Heart right ventricle (tissue), 16 donors: ENCODE measurements around the gene RNPEPL1. TPM values are rescaled to one million over a fixed set of nuclear protein-coding genes. Genes with fewer than 3 reads are reported as not detected.
A peak's percentile ranks its signal among the peaks of the same experiment; 100 is the strongest.

ENCODE experiments used
- ATAC-seq, 8 donors: fragments of 200-7000 bp; cut with Tn5 transposase; one replicate each; pipeline ENCODE4 v1.9.1; 2020; ENCODE audit warnings: mild to moderate bottlenecking in 8 of 8, moderate library complexity in 8 of 8, moderate number of reproducible peaks in 1 of 8
- DNase-seq, 2 donors: peaks; one replicate each; pipeline ENCODE4 v3.0.0-alpha.2; 2020
- H3K27ac ChIP-seq, 10 donors: fragments of 200-600 bp; sonication (generic) in 2 of 10; one replicate each; pipeline versions ENCODE4 v1.5.0 to v1.8.0; 2020 to 2022; ENCODE audit warnings: mild to moderate bottlenecking in 3 of 10
- H3K27me3 ChIP-seq, 7 donors: fragments of 200-600 bp; one replicate each; pipeline ENCODE4 v1.8.0; 2021 to 2022; ENCODE audit warnings: mild to moderate bottlenecking in 2 of 7
- H3K36me3 ChIP-seq, 9 donors: fragments of 200-600 bp; sonication (generic) in 1 of 9; one replicate each; pipeline versions ENCODE4 v1.5.0 to v1.8.0; 2020 to 2022; ENCODE audit warnings: mild to moderate bottlenecking in 2 of 9
- H3K4me1 ChIP-seq, 9 donors: fragments of 200-600 bp; sonication (generic) in 1 of 9; one replicate each; pipeline versions ENCODE4 v1.5.0 to v1.8.0; 2020 to 2022; ENCODE audit warnings: mild to moderate bottlenecking in 4 of 9
- H3K4me3 ChIP-seq, 10 donors: fragments of 200-600 bp; sonication (generic) in 2 of 10; one replicate each; pipeline versions ENCODE4 v1.5.0 to v1.8.0; 2020 to 2022; ENCODE audit warnings: mild to moderate bottlenecking in 7 of 10, moderate library complexity in 2 of 10
- H3K9me3 ChIP-seq, 11 donors: fragments of 200-600 bp in 10 of 11; sonication (generic) in 2 of 11; one replicate each; pipeline versions ENCODE4 v1.5.0 to v1.8.0; 2013 to 2022; ENCODE audit warnings: mild to moderate bottlenecking in 2 of 11, control low read depth in 1 of 11, moderate library complexity in 1 of 11
- CTCF ChIP-seq, 9 donors: fragments of 200-600 bp; sonication (generic) in 2 of 9; IDR thresholded peaks; one replicate each; pipeline versions ENCODE4 v1.5.0 to v1.8.0; 2021 to 2022; ENCODE audit warnings: antibody characterized with exemption in 9 of 9, mild to moderate bottlenecking in 5 of 9, moderate library complexity in 1 of 9
- WGBS, 2 donors: extraction: QIAGEN DNeasy Blood & Tissue Kit; methylation state at CpG; one replicate each; pipeline ENCODE4 v1.1.7; 2013; ENCODE audit warnings: inconsistent platforms in 1 of 2; 5-methylcytosine and 5-hydroxymethylcytosine counted together
- intact Hi-C, 10 donors: fragments of 100-400 bp; cut with DNase I; formaldehyde crosslinking; loops; one replicate each; pipeline versions ENCODE4 v1.11.1 to v1.14.2; 2022
- long read RNA-seq, 3 donors: library from polyadenylated mRNA; unstranded; transcript quantifications; one replicate each; pipeline ENCODE4 v2.0.0, GENCODE V29; 2020 to 2021
- polyA plus RNA-seq, 2 donors: library from polyadenylated mRNA; stranded (reverse); fragments of 200-250 nt; gene quantifications; one replicate each; pipeline ENCODE4 v1.2.3, GENCODE V29; 2013
- total RNA-seq, 10 donors: library from RNA; stranded (reverse); fragmentation: NEBNext Ultra II Directional in 3 of 10; extraction: Animal tissue kit (Norgen Biotek cat#: 25700) in 3 of 10; gene quantifications; one replicate each; pipeline versions ENCODE4 v1.2.1 to v1.2.4, GENCODE V29; 2021 to 2023
- donor health status: Arrhythmogenic right ventricular cardiomyopathy.
- donor health status: ischemic (EF 13 %, LVEDD 7.1; RV severe dilation, severe dysfunction).
- donor health status: healthy with polysubstance abuse.
- donor health status: DM: no; HTN: yes; CAD: no.
- donor health status: DM: no; HTN: no; CAD: no.
- donor health status: ischemic (EF 25% LVEDD 6.9; RV normal size, moderate dysfunction).
- donor health status: ischemic (EF 25% LVEDD 5.7; RV mildly dilated, moderate dysfunction).
- donor health status: healthy.
- donor health status: DM: yes; HTN: yes; CAD: no.
- donor health status: Ischemic cardiomyopathy.
- donor health status: ischemic (EF 35%, LVEDD 5.7; RV mildly dilated, moderate dysfunction).
- donor health status: nonischemic (EF 11% LVEDD 7.7; RV severe dilation, severe dysfunction).
- donor health status: DM: yes; HTN: yes; CAD: no.
- donor health status: PGD.
- donor health status: ischemic (EF 29% LVEDD 5.4; RV normal size, mild dysfunction).
- donor health status: nonischemic (EF 23%, LVEDD 6.1; RV moderate dilation, normal function).

The RNPEPL1 gene
- total RNA-seq (100 to 1,000 TPM in 2 of 10 donors, 10 to 100 TPM in 8; 62.8 to 116 (median 73.3) TPM), polyA plus RNA-seq (100 to 1,000 TPM in 1 of 2 donors, 10 to 100 TPM in 1; 76.7 to 247 TPM)
- long read RNA-seq, donor 1, full-length matches to known transcripts: 111 of 219 reads
- long read RNA-seq, donor 1, partial matches to known transcripts: 36 of 219 reads
- long read RNA-seq, donor 1, other reads (novel, unspliced or antisense): 72 of 219 reads
- long read RNA-seq, donor 2, full-length matches to known transcripts: 102 of 215 reads
- long read RNA-seq, donor 2, partial matches to known transcripts: 42 of 215 reads
- long read RNA-seq, donor 2, other reads (novel, unspliced or antisense): 71 of 215 reads
- long read RNA-seq, donor 3, full-length matches to known transcripts: 39 of 93 reads
- long read RNA-seq, donor 3, partial matches to known transcripts: 40 of 93 reads
- long read RNA-seq, donor 3, other reads (novel, unspliced or antisense): 14 of 93 reads

- H3K27me3 ChIP-seq: no peaks in the 10 kb centered on the region
- peak in 2 of 9 donors; percentile 8 to 18 for TF ChIP-seq CTCF (IDR thresholded peaks at IDR 0.05)
- intact Hi-C loops: loop anchor here in 4 of 10 donors (1.0 to 2.0 kb wide), 2 partner anchors 18 to 19 kb away; partner anchors contain the start of gene CAPN10 (in 4 of the 4)
- H3K27ac ChIP-seq: peak within 1 kb of the TSS; percentile 92 to 100 (median 96)
- peaks cover 0 to 28% (median 0%) of the 10 kb centered on the region in 9 donors for H3K36me3 ChIP-seq
- H3K4me1 ChIP-seq: peaks cover 16 to 72% (median 51%) of the 10 kb centered on the region in 9 donors
- DNase-seq: peak; percentile 21 to 56
- ATAC-seq: peak in 5 of 8 donors; percentile 0 to 17 (median 11)
- WGBS, 2 donors: 0% methylated on average over 31 to 106 of the region's 106 CpGs
- H3K4me3 ChIP-seq: peak within 1 kb of the TSS; percentile 78 to 98 (median 86)
- no peaks in the 10 kb centered on the region for H3K9me3 ChIP-seq
Measured at GRCh38 chr2:240567872-240568677, at the start of gene RNPEPL1. RNPEPL1 (plus strand) TSS chr2:240568484; CDS start chr2:240568587, 103 bp downstream.

GRCh38 chr2:240518981-240519380, 49.3 kb upstream of the RNPEPL1 start:
- peaks cover 0 to 9% (median 0%) of the 10 kb centered on the region in 11 donors for H3K9me3 ChIP-seq
- DNase-seq (no peak), ATAC-seq (no peak)
- intact Hi-C loops: loop anchor here in 7 of 10 donors (10.0 kb wide), 3 partner anchors 186 to 326 kb away; no protein-coding TSS in a partner anchor
- TF ChIP-seq CTCF (IDR thresholded peaks at IDR 0.05): no peak
- peaks cover 0 to 24% (median 4%) of the 10 kb centered on the region in 9 donors for H3K36me3 ChIP-seq
- H3K27ac ChIP-seq: no peak overlapping the region
- peaks cover 0 to 15% (median 7%) of the 10 kb centered on the region in 9 donors for H3K4me1 ChIP-seq
- H3K27me3 ChIP-seq: peaks cover 0 to 23% (median 0%) of the 10 kb centered on the region in 7 donors
- no peak overlapping the region for H3K4me3 ChIP-seq
- WGBS, 2 donors: 89 to 93% methylated on average over 5 of the region's 5 CpGs

- Histone ChIP-seq H3K36me3 (peaks cover 0 to 30% (median 4%) of the 10 kb centered on the region in 9 donors), H3K4me3 (peak overlapping the region in 2 of 10 donors; percentile 4 to 18), H3K9me3 (peaks cover 0 to 12% (median 0%) of the 10 kb centered on the region in 11 donors), H3K4me1 (peaks cover 0 to 12% (median 6%) of the 10 kb centered on the region in 9 donors), H3K27ac (no peak overlapping the region), H3K27me3 (peaks cover 0 to 23% (median 0%) of the 10 kb centered on the region in 7 donors)
- TF ChIP-seq CTCF (IDR thresholded peaks at IDR 0.05): no peak
- WGBS, 2 donors: 33 to 40% methylated on average over 25 of the region's 25 CpGs
- DNase-seq (no peak), ATAC-seq (peak in 2 of 8 donors; percentile 39 to 48)
- intact Hi-C loops: loop anchor here in 8 of 10 donors (10.0 kb wide), 3 partner anchors 185 to 325 kb away; no protein-coding TSS in a partner anchor
Measured at GRCh38 chr2:240519396-240520129, 48.7 kb upstream of the RNPEPL1 start.
